ENCODE results near the gene FADS2. TPM values are rescaled to one million over a fixed set of nuclear protein-coding genes. Genes with fewer than 3 reads are reported as not detected.

The FADS2 gene
- total and polyA plus RNA-seq, 2 experiments from 2014 or later = 5.2 to 5.5 TPM

- in situ Hi-C loops (cut with MboI) = no loop called here
- TF ChIP-seq EZH2 (IDR thresholded peaks at IDR 0.05; ENCODE audit: insufficient read depth, poor library complexity, severe bottlenecking) (no peak), EZH2phosphoT487 (IDR thresholded peaks at IDR 0.05; ENCODE audit: insufficient read depth, low read depth) (no peak)
- Histone ChIP-seq H3K9ac (no peak overlapping the region), H4K20me1 (ENCODE audit: insufficient read depth) (no peaks in the 10 kb centered on the region), H3K79me2 (ENCODE audit: insufficient read depth) (no peaks in the 10 kb centered on the region), H3F3A (ENCODE audit: insufficient read depth) (no peaks in the 10 kb centered on the region), H3K27me3 (replicated peaks; ENCODE audit: insufficient read depth) (no peaks in the 10 kb centered on the region), H3K9me2 (ENCODE audit: insufficient read depth) (no peaks in the 10 kb centered on the region), H3K4me1 (ENCODE audit: insufficient read depth) (no peaks in the 10 kb centered on the region), H2AFZ (no peak overlapping the region), H3K27ac (no peak overlapping the region), H3K4me3 (no peak overlapping the region), H3K9me3 (ENCODE audit: low read depth) (no peaks in the 10 kb centered on the region), H3K36me3 (ENCODE audit: low read depth) (no peaks in the 10 kb centered on the region), H3K4me2 (ENCODE audit: unreplicated experiment) (no peak overlapping the region)
- 100% methylated on average over 1 of the region's 1 CpG for WGBS, 2 experiments (ENCODE audit: low coverage in 1 of 2, low lambda C conversion rate in 2 of 2, missing lambda C conversion rate in 2 of 2)
- no peak for DNase-seq
Observed at GRCh38 chr11:61805146-61805545, 23.0 kb upstream of the FADS2 start.

- H3K4me3 ChIP-seq = no peak overlapping the region
- H3K27me3 ChIP-seq (replicated peaks; ENCODE audit: insufficient read depth) = no peaks in the 10 kb centered on the region
- no peaks in the 10 kb centered on the region for H3K36me3 ChIP-seq (ENCODE audit: low read depth)
- TF ChIP-seq EZH2 (IDR thresholded peaks at IDR 0.05; ENCODE audit: insufficient read depth, poor library complexity, severe bottlenecking) (no peak), EZH2phosphoT487 (IDR thresholded peaks at IDR 0.05; ENCODE audit: insufficient read depth, low read depth) (no peak)
- in situ Hi-C loops (cut with MboI) = no loop called here
- no peak overlapping the region for H3K4me2 ChIP-seq (ENCODE audit: unreplicated experiment)
- no peaks in the 10 kb centered on the region for H3F3A ChIP-seq (ENCODE audit: insufficient read depth)
- H3K79me2 ChIP-seq (ENCODE audit: insufficient read depth) = no peaks in the 10 kb centered on the region
- no peak overlapping the region for H3K9ac ChIP-seq
- 97 to 100% methylated on average over 5 of the region's 5 CpGs for WGBS, 2 experiments (ENCODE audit: low coverage in 1 of 2, low lambda C conversion rate in 2 of 2, missing lambda C conversion rate in 2 of 2)
- no peak overlapping the region for H3K27ac ChIP-seq
- no peaks in the 10 kb centered on the region for H3K9me3 ChIP-seq (ENCODE audit: low read depth)
- H3K4me1 ChIP-seq (ENCODE audit: insufficient read depth) = no peaks in the 10 kb centered on the region
- no peak for DNase-seq
- H4K20me1 ChIP-seq (ENCODE audit: insufficient read depth) = no peaks in the 10 kb centered on the region
- no peak overlapping the region for H2AFZ ChIP-seq
- H3K9me2 ChIP-seq (ENCODE audit: insufficient read depth) = no peaks in the 10 kb centered on the region
Observed at GRCh38 chr11:61806785-61807184, 21.3 kb upstream of the FADS2 start.

GRCh38 chr11:61810671-61811175 is 17.4 kb upstream of the FADS2 start:
- WGBS, 2 experiments (ENCODE audit: low coverage in 1 of 2, low lambda C conversion rate in 2 of 2, missing lambda C conversion rate in 2 of 2) = 90 to 91% methylated on average over 8 of the region's 8 CpGs
- H3K36me3 ChIP-seq (ENCODE audit: low read depth) = no peaks in the 10 kb centered on the region

DNA sequence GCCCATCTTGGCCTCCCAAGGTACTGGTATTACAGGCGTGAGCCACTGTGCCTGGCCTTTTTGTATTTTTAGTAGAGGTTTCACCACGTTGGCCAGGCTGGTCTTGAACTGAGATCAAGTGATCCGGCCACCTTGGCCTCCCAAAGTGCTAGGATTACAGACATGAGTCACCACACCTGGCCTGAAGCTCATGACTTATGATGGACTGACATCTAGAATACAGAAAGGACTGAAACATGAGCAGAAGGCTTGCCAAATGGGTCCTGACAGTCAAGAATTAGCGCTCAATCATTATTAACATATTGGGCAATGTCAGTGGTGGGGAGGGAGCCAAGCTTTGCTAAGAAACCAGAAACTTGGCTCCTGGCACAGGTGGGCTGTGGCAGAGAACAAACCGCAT is 16.3 kb upstream of the FADS2 start:
- in situ Hi-C loops (cut with MboI) = no loop called here
- Histone ChIP-seq H3K4me3 (no peak overlapping the region), H3K79me2 (ENCODE audit: insufficient read depth) (no peaks in the 10 kb centered on the region), H3K9ac (no peak overlapping the region), H3K9me3 (ENCODE audit: low read depth) (no peaks in the 10 kb centered on the region), H3K4me1 (ENCODE audit: insufficient read depth) (no peaks in the 10 kb centered on the region), H3K4me2 (ENCODE audit: unreplicated experiment) (no peak overlapping the region), H3F3A (ENCODE audit: insufficient read depth) (no peaks in the 10 kb centered on the region), H3K9me2 (ENCODE audit: insufficient read depth) (no peaks in the 10 kb centered on the region), H3K27me3 (replicated peaks; ENCODE audit: insufficient read depth) (no peaks in the 10 kb centered on the region), H3K36me3 (ENCODE audit: low read depth) (no peaks in the 10 kb centered on the region), H3K27ac (no peak overlapping the region), H4K20me1 (ENCODE audit: insufficient read depth) (no peaks in the 10 kb centered on the region), H2AFZ (no peak overlapping the region)
- TF ChIP-seq EZH2phosphoT487 (IDR thresholded peaks at IDR 0.05; ENCODE audit: insufficient read depth, low read depth) (no peak), EZH2 (IDR thresholded peaks at IDR 0.05; ENCODE audit: insufficient read depth, poor library complexity, severe bottlenecking) (no peak)
- WGBS, 2 experiments (ENCODE audit: low coverage in 1 of 2, low lambda C conversion rate in 2 of 2, missing lambda C conversion rate in 2 of 2) = 85 to 88% methylated on average over 5 of the region's 5 CpGs
- DNase-seq = no peak

More at GRCh38 chr11:61810671-61811175, 17.4 kb upstream of the FADS2 start:
- H3K9me3 ChIP-seq (ENCODE audit: low read depth) = no peaks in the 10 kb centered on the region
- no peaks in the 10 kb centered on the region for H3K9me2 ChIP-seq (ENCODE audit: insufficient read depth)
- H3K27ac ChIP-seq = no peak overlapping the region
- no peaks in the 10 kb centered on the region for H3K4me1 ChIP-seq (ENCODE audit: insufficient read depth)
- H3K27me3 ChIP-seq (replicated peaks; ENCODE audit: insufficient read depth) = no peaks in the 10 kb centered on the region
- no peaks in the 10 kb centered on the region for H3F3A ChIP-seq (ENCODE audit: insufficient read depth)
- H4K20me1 ChIP-seq (ENCODE audit: insufficient read depth) = no peaks in the 10 kb centered on the region
- TF ChIP-seq EZH2phosphoT487 (IDR thresholded peaks at IDR 0.05; ENCODE audit: insufficient read depth, low read depth) = no peak
- TF ChIP-seq EZH2 (IDR thresholded peaks at IDR 0.05; ENCODE audit: insufficient read depth, poor library complexity, severe bottlenecking) = no peak
- no peak for DNase-seq
- no peak overlapping the region for H3K9ac ChIP-seq
- in situ Hi-C loops (cut with MboI) = no loop called here
- H3K4me3 ChIP-seq = no peak overlapping the region
- H3K4me2 ChIP-seq (ENCODE audit: unreplicated experiment) = no peak overlapping the region
- H3K79me2 ChIP-seq (ENCODE audit: insufficient read depth) = no peaks in the 10 kb centered on the region
- H2AFZ ChIP-seq = no peak overlapping the region

All from GM23248 (cell line).